ENCODE measurements around the gene MMP15.
"Not testable (repeated sequence)": the region's sequence is repeated elsewhere in the genome, so short reads cannot be mapped to it uniquely, and the experiment has no call there.

The MMP15 gene

DNA sequence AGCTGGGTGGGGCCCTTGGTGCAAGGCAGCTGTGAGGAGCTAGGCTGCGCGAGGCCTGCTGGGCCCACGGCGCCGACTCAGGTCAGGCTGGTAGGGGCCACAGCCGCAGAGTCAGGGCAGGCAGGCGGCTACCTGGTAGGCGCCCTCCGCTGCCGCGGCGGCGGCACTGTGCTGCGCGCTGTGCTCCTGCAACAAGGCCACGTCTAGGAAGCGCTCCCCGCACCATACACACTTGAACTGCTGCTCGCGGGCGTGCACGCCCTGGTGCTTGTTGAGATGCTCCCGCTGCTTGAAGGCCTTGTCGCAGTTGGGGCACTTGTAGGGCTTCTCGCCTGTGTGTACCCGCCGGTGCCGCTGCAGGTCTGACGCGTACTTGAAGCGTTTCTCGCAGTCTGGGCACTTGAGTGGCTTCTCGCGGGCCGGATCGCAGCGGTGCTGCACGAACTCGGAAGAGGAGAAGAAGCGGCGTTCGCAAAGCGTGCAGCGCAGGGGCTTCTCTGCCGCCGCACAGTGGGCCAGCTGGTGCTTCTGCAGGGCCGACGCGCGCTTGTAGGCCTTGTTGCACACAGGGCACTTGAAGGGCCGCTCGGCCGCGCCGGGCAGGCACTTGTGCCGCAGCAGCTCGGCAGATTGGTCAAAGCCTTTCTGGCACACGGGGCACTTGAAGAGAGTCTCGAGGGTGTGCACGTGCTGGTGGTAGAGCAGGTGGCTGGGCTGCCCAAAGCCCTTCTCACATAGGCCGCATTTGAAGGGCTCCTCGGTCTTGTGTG, 29.0 kb upstream of the MMP15 start:
- DNase-seq (ENCODE audit: low spot score) = no peak

DNA sequence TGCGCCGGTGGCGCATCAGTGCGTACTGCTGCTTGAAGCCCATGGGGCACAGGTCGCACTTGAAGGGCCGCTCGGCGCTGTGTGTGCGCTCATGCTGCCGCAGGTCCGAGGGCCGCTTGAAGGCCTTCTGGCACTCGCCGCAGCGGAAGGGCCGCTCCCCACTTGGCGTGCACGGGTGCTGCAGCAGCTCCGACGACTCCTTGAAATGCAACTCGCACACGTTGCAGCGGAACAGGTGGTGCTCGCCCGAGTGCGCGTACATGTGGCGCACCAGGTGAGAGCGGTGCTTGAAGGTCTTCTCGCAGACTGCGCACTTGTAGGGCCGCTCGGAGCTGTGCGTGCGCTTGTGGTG, 28.4 kb upstream of the MMP15 start:
- DNase-seq (ENCODE audit: low spot score) = no peak

DNA sequence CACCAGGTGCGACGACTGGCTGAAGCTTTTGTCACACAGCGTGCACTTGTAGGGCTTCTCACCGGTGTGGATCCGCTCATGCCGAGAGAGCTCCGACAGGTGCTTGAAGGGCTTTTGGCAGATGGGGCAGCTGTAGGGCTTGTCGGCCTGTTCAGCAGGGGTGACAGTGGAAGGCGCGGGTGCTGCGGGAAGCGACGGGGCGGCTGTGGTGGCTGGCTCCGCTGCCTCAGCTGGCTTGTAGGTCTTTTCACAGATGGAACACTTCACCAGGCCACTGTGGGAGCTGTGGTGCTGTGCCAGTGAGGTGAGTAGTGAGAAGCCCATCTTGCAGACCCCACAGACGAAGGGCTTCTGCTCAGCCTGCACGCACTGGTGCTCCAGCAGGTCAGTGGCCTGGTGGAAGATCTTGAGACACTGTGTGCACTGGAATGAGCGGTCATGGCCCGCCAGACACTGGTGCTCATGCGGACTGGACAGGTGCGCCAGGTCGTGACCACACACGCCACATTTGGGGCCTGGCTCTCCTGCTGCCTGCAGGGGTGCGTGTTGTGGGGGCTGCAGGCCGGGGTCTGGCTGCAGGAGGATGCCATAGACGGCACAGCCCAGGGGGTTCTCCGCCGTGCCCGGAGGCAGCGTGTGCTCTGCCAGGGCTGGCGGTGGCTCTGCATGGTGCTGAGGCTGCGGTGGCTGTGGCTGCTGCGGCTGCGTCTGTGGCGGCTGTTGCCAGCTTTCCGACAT, 27.9 kb upstream of the MMP15 start:
- DNase-seq (ENCODE audit: low spot score) = no peak

DNA sequence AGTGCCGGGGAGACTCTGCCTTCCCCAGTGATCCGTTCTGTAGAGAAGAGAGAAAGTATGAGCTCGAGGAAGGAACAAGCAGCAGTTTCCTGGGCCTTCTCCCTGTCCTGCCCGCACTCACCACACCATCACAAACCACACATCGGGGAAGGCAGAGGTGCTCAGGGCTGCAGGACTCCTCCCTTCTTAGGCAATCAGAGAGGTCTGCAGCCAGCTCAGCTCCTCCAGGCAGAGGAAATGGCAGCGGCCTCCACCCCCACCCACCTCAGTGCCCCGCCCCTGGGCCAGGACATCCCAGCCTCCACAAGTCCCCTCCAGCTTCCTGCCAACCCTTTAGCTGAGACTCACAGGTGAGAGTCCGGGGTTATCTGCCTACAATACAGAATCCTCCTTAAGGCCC, 27.1 kb upstream of the MMP15 start:
- peak; percentile 60 for DNase-seq (ENCODE audit: low spot score)

DNA sequence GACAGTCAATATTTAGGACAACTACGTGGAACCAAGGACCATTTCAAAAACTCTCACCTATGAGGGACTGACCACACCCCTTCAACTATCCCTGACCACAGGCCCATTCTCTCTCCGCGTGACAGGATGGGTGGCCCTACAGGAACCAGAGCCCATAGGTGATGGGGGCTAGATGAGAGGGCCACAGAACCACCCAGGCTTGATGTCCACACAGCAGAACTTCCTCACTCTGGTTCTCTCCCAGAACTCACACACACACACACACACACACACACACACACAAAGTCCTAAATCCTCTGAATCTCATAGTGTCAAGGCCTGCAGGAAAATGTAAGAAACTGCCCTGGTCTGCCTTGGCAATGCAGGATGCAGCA, 26.6 kb upstream of the MMP15 start:
- no peak for DNase-seq (ENCODE audit: low spot score)

DNA sequence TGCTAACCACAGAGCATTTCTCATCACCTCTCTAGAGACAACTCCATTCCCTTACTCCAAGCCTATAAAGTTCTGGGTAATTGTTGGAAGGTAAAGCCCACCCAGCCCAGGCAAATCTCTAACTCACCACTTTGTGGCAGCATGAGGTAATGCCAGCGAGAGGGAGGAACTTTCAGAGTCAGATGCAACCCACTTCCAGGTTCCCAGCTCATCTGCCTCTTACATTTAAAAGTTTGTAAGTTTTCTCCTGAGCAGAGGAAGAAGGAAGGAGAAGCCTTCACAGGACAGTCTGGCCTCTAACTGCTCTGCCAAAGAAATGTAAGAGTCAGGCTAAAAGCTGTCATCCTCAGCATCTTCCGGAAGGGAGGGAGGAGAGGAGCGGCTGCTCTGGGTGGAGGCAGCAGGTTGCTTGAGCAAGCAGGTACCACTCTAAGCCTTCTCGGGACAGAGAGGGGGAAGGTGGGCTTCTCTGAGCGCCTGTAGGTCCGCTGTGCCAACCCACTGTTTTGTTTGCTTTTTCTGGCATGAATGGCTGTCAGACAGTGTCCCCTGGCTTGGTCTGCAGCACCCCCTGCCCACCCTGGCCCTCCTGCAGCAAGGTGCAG, 26.1 kb upstream of the MMP15 start:
- peak; percentile 33 for DNase-seq (ENCODE audit: low spot score)

DNA sequence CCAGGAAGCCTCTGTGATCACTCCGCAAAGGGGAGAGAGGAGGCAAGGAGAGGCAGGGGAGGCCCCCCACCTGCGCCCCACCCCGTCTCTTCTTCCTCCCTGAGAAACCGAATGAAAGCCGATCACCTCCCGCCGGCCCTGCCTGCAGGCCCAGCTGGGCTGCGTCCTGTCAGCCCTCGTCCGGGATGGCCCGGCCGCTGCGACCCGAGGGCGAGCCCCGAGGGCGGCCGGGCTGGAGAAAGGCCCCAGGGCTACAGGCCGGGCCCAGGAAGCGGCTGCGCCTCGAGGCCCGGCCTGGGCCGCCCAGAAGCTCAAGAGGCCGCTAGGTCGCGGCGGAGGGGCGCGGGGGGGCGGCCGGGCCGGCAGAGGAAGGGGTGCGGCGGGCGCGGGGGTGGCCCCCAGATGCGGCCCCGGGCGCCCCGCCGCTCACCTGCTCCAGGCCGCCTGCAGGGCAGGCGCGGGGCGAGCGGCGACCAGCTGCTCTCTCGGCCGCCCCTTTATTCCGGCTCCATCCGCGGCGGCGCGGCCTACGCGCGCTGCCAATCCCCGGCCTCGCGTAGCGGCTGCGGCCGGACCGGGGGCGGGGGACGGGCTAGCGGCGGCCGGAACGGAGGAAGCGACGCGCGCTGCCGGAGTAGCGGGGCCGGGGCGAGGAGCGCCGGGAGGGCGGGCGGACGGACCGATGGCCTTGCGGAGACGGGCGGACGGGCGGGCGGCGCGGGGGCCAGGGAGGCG, 25.4 kb upstream of the MMP15 start, which contains the start of gene ZNF319:
ZNF319 (minus strand) TSS at position 702 of the 735 bp plus-strand sequence. CDS start 2,407 bp downstream, outside the sequence.
- DNase-seq (ENCODE audit: low spot score) = no peak

DNA sequence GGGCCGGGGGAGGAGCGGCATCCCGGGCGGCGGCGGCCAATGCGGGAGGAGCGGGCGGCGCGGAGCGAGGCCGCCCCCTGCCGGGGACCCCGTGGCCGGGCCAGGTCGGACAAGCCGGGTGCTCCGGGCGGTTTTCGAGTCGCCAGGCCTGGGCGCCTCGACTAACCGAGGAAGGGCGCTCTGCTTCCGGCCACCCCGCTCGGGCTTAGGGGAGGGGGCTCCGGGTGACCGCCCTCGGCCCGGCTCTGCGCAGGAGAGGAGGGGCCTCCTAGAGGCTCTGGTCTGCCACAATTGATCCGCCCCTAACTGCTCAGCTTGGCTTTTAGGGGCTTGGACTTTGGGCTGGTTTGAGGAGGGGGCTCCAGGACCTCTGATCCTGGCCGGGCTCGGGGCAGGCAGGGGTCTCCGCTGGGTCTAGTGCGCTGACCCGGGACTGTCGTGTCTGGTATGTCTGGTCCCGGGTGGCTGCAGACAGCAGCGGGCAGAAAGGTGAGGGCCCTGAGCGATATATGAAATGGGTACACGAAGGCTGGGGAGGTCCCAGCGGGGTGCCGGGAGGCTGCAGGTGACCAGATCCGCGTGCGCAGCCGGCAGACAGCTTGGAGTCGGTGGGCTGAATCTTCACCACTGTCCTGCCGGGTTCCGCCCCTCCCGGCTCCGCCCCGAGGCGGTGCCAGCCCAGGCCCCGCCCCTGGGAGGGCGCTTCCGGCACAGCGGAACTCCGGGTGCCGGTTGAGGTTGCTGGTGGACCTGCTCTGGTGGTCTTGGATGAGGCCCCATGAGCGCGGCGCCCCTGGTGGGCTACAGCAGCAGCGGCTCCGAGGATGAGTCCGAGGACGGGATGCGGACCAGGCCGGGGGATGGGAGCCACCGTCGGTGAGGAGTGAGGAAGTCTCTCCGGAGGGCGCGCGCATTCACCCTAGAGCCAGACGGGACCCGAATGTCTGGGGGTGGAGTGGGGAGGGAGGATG, 24.6 kb upstream of the MMP15 start, which contains the start of gene USB1:
USB1 (plus strand) TSS at position 702 of the 971 bp plus-strand sequence; CDS start at position 779, 77 bp downstream.
- peak; percentile 83 for DNase-seq (ENCODE audit: low spot score)

DNA sequence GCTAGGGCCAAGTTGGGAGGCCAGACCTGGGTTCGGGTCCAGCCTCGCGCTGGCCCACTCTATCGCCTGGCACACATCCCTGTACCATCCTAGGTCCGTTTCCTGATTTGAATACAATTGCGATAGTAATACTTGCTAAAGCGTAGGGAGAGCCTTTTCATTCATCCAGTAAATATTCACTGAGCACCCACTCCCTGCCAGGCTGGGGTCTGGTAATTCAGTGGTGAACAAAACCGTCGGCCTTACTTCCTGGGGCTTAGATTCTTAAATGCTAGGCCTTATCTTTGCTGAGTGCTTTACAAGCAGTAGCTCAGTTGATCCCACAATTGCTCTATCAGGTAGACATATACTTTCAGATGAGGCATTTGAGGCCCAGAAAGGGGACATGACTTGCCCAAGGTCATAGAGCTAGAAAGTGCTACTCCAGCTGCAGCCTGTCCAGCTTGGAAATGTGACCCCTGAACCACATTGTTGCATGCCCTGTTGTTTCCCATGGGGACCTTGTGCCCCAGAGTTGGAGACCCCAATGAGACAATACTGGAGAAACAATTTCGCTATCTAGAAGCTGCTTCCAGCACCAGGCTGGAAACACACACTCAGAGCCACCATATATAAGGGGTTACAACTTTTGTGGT, 23.7 kb upstream of the MMP15 start:
- DNase-seq (ENCODE audit: low spot score) = no peak

DNA sequence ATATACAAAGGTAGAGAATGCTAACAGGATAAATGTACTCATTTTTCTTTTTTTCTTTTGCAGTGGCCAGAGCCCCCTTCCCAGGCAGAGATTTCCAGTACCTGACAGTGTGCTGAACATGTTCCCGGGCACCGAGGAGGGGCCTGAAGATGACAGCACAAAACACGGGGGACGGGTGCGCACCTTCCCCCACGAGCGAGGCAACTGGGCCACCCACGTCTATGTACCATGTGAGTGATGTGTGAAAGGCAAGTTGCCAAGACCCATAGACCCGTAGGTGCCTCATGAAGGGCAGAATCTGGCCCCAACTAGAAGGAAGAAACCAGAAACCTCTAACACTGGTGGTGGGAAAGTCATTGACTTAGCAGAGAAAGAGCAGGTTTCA, 23.1 kb upstream of the MMP15 start:
- no peak for DNase-seq (ENCODE audit: low spot score)

DNA sequence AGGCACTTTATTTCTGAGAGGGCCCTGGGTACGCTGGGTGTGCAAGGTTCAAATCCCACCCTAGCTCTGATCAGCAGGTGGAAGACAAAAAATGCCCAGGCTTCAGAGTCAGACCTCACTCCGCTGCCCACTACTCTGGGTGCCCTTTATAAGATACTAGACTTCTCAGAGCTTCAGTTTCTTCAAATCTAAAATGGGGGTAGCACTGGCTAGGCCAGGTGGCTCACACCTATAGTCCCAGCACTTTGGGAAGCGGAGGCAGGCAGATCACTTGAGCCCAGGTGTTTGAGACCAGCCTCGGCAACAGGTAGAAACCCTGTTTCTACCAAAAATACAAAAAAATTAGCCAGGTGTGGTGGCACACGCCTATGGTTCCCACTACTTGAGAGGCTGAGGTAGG, 22.6 kb upstream of the MMP15 start:
- DNase-seq (ENCODE audit: low spot score) = no peak

DNA sequence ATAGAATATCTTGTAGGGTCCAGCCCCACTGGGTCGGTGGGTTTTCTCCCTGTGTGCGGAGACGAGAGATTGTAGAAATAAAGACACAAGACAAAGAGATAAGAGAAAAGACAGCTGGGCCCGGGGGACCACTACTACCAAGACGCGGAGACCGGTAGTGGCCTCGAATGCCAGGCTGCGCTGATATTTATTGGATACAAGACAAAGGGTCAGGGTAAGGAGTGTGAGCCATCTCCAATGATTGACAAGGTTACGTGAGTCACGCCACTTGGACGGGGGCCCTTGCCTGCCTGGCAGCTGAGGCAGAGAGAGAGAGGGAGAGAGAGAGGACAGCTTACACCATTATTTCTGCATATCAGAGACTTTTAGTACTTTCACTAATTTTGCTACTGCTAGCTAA, 20.8 kb upstream of the MMP15 start:
- not testable (repeated sequence) for DNase-seq (ENCODE audit: low spot score)

DNA sequence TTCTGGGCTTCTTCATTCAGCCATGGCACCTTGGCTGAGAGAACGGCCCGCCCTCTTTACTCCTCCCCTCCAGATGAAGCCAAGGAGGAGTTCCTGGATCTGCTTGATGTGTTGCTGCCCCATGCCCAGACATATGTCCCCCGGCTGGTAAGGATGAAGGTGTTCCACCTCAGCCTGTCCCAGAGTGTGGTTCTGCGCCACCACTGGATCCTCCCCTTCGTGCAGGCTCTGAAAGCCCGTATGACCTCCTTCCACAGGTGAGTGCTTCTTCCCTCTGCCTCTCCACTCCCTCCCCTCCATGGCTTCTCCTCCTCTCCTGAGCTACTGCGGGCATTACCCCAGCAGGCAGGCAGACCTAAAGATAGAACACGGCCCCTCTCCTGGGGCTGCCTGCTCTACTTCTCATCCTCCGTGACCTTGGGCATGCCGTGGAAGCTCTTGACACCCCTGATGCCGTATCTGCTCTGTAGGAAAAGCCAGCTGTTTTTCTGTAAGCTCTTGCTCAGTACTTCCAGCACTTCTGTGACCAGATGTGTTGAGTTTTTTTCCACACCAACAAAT, 15.6 kb upstream of the MMP15 start:
- no peak for DNase-seq (ENCODE audit: low spot score)

DNA sequence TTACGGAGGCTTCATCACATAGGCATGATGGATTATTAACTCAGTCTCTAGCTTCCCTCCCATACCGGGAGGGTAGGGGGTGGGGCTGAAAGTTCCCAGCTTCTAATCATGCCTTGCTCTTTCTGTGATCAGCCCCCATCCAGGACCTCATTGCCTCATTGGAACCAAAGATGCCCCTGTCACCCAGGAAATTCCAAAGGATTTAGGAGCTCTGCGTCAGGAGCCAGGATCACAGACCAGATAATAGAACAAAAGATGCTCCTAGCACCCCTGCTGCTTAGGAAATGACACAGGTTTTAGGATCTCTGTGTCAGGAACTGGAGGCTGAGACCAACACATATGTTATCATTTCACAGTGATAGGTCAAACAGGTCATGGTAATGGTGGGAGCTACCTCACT, 14.7 kb upstream of the MMP15 start:
- no peak for DNase-seq (ENCODE audit: low spot score)

DNA sequence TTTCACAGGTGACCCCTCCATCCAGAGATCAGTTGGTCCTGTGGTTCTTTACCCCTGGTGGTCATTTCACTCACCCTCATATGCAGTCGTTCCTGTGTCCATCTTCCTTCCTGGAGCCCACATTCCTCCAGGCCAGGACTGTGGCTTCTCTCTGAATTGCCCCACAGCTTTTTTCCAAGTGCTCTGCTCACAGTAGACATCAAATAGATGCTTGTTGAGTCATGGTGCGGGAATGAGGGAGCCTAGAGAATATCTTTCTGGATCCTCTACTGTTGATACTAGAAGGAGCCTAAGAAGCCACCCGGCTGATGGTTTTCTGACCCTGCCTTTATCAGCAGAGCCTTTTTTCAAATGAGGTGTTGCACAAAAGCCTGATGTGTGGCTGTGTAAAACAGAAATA, 13.9 kb upstream of the MMP15 start:
- no peak for DNase-seq (ENCODE audit: low spot score)

DNA sequence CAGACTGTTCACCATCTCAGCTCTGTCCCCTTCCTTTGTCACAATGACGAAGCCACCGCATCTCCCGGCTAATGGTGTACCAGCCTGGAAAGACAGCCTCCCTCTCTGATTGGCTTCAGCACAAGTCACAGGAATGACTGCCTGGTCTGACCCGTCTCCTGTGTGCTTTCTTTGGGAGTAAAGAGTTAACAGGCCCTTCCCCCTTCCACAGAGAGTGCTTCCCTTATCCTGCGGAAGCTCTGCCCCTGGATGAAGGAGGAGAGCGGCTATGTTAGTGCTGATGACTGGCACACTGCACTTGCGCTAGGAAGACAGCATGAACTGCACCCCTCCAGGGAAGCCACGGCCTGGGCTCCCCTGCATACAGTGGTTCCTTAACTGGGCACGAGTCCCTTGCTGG, 13.1 kb upstream of the MMP15 start:
- no peak for DNase-seq (ENCODE audit: low spot score)

DNA sequence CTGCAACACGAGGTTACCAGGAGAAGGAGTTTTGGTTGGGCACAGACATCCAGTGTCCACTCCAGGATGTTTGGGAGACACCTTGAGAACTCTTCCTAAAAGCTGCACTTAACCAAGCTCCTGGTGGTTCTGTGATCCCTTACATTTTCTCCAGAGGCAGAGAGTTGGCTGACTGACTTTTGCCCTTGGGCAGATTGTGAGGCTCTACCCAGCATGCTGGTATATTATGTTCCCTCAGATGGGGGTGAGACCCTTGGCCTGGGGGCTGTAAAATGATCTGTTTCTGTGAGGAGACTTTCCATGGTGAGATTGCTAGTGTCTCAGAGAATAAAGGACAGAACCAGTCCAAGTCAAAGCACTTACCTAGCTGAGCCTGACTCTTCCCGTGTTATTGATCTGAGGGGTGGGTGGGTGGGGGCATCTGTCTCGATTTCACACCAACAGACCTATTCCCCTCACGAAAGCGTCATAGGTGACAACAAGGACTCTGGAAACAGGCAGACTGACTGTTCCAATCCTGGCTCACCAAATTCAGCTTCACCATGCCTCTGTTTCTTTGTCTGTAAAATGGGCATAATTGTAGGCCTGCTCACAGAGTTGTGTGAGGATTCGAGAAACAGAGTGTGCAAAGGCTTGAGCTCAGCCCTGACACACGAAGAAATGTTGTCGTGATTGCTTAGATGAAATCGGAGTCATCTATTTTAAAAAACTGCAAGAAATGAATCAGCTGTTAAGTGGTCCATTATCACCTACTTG, 12.2 kb upstream of the MMP15 start:
- DNase-seq (ENCODE audit: low spot score) = no peak

DNA sequence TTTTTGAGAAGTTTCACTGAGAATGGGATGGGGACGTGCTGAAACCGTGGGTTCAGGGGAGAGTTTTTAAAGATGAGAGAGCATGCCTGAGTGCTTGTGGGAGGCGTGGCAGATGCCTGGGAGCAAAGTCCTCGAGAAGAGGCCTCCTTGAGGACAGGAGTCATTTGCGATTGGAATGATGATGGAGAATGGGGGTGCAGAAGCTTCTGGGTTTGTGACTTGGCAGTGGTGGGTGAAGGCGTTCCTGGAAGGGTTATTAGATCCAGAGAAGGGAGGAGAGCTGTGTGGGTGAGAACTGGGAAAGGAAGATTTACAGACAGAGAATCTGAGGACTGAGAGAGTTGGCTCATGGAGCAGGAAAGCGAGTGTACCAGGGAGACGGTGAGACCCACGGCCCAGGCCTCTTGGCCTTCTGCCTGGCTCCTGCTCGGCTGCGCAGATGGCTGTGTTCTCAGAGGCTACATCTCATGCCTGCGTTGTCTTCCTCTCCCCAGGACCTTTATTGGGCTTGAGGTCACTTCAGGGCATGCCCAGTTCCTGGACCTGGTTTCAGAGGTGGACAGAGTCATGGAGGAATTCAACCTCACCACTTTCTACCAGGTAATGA, 8.6 kb upstream of the MMP15 start:
- DNase-seq (ENCODE audit: low spot score) = no peak

DNA sequence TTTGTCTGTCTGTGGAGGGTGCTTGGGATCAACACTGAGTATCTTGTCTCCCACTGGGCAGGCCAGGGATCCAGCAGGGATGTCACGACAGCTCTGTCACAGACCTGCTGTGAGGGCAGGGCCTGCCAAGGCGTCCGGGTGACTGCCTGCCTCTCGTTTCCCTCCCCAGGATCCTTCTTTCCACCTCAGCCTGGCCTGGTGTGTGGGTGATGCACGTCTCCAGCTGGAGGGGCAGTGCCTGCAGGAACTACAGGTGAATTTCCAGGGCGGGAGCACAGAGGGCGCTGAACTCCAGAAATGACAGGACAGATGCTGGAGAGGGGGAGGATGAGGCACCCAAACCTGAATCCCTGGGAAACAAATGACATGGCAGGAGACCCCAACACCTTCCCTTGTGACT, 6.8 kb upstream of the MMP15 start:
- DNase-seq (ENCODE audit: low spot score) = no peak
